HepG2 (cell line): ENCODE data around the gene ADAM10. TPM values are rescaled to one million over a fixed set of nuclear protein-coding genes. Genes with fewer than 3 reads are reported as not detected.

ENCODE experiments used
- GATAD2A ChIP-seq: IDR thresholded peaks from 2 replicates; pipeline ENCODE4 v1.6.1; 2016
- HNRNPH1 ChIP-seq: fragments of 200-400 bp; formaldehyde crosslinking; optimal IDR thresholded peaks from 2 replicates; pipeline ENCODE3; 2017; ENCODE audit warnings: mild to moderate bottlenecking, low read depth, low read length
- IKZF4 ChIP-seq: sonication (generic); formaldehyde crosslinking; IDR thresholded peaks from 2 replicates; pipeline ENCODE4 v1.5.1; 2020; ENCODE audit warnings: borderline replicate concordance, mild to moderate bottlenecking, low read depth, missing genetic modification reagents; ENCODE audit errors: not compliant biosample characterization
- PHF5A ChIP-seq: IDR thresholded peaks from one replicate; pipeline ENCODE4 v1.6.1; 2018; ENCODE audit warnings: low read depth, missing genetic modification reagents; ENCODE audit not compliant: unreplicated experiment
- RFX5 ChIP-seq: IDR thresholded peaks from 2 replicates; pipeline ENCODE4 v1.6.1; 2011; ENCODE audit warnings: low read depth, low read length, improper control_type of control experiment
- SOX13 ChIP-seq, 3 experiments: fragments of 450-650 bp in 1 of 3; sonication (generic) in 1 of 3; formaldehyde crosslinking in 1 of 3; IDR thresholded peaks in 2 of 3; conservative IDR thresholded peaks in 1 of 3; 2 replicates each; pipeline versions ENCODE4 v1.5.0 to v1.6.1; 2016 to 2020; ENCODE audit warnings: antibody characterized with exemption in 1 of 3, mild to moderate bottlenecking in 1 of 3, missing compliant biosample characterization in 1 of 3, missing genetic modification reagents in 1 of 3, moderate library complexity in 1 of 3
- SOX5 ChIP-seq: IDR thresholded peaks from 2 replicates; pipeline ENCODE4 v1.6.1; 2016; ENCODE audit warnings: borderline replicate concordance
- ZNF12 ChIP-seq: sonication (generic); formaldehyde crosslinking; IDR thresholded peaks from 2 replicates; pipeline ENCODE4 v1.5.0; 2020; ENCODE audit warnings: missing genetic modification reagents
- ZNF251 ChIP-seq: sonication (generic); formaldehyde crosslinking; IDR thresholded peaks from 2 replicates; pipeline ENCODE4 v1.9.0; 2021; ENCODE audit warnings: mild to moderate bottlenecking, missing genetic modification reagents
- ZNF331 ChIP-seq: sonication (generic); formaldehyde crosslinking; IDR thresholded peaks from 2 replicates; pipeline ENCODE4 v1.4.0; 2020; ENCODE audit warnings: missing genetic modification reagents
- ZNF543 ChIP-seq: sonication (generic); formaldehyde crosslinking; IDR thresholded peaks from 2 replicates; pipeline ENCODE4 v1.4.0; 2020; ENCODE audit warnings: mild to moderate bottlenecking, missing genetic modification reagents
- ZNF546 ChIP-seq: sonication (generic); formaldehyde crosslinking; conservative IDR thresholded peaks from 2 replicates; pipeline ENCODE4 v1.8.1; 2023; ENCODE audit warnings: mild to moderate bottlenecking, missing genetic modification reagents
- ZNF605 ChIP-seq: sonication (generic); formaldehyde crosslinking; IDR thresholded peaks from 2 replicates; pipeline ENCODE4 v1.8.0; 2022; ENCODE audit warnings: mild to moderate bottlenecking, missing genetic modification reagents
- polyA plus RNA-seq, 8 experiments: library from polyadenylated mRNA; depleted of rRNA in 3 of 8; stranded (reverse) in 7 of 8; unstranded in 1 of 8; fragments of >200 nt; fragmentation: Illumina TruSeq in 4 of 8; extraction: Trizol in 4 of 8; gene quantifications; 2 replicates each; pipeline versions ENCODE4 v1.2.1 to v1.2.3, GENCODE V29; 2011 to 2016; ENCODE audit warnings: low read depth in 4 of 8, missing spikeins in 1 of 8, mixed read lengths in 1 of 8; ENCODE audit not compliant: insufficient read depth in 1 of 8
- total RNA-seq, 5 experiments: library from RNA; depleted of rRNA; stranded (reverse); fragments of >200 nt; fragmentation: Illumina TruSeq; extraction: Trizol; gene quantifications; 2 replicates each; pipeline ENCODE4 v1.2.3, GENCODE V29; 2016; ENCODE audit warnings: low read depth in 1 of 5
- TF ChIP-seq, protein P1 (sequence below): sonication (generic); formaldehyde crosslinking; IDR thresholded peaks from 2 replicates; pipeline ENCODE4 v1.4.0; 2020; ENCODE audit warnings: missing genetic modification reagents, mild to moderate bottlenecking, borderline replicate concordance
- TF ChIP-seq, protein P2 (sequence below): sonication (generic); formaldehyde crosslinking; IDR thresholded peaks from 2 replicates; pipeline ENCODE4 v1.8.0; 2022; ENCODE audit warnings: missing genetic modification reagents, mild to moderate bottlenecking, inconsistent platforms, borderline replicate concordance
- TF ChIP-seq, protein P3 (sequence below): sonication (generic); formaldehyde crosslinking; IDR thresholded peaks from 2 replicates; pipeline ENCODE4 v1.4.0; 2020; ENCODE audit warnings: missing genetic modification reagents
- TF ChIP-seq, protein P4 (sequence below): sonication (generic); formaldehyde crosslinking; IDR thresholded peaks from 2 replicates; pipeline ENCODE4 v1.4.0; 2020; ENCODE audit warnings: missing genetic modification reagents
- TF ChIP-seq, protein P5 (sequence below): sonication (generic); formaldehyde crosslinking; IDR thresholded peaks from 2 replicates; pipeline ENCODE4 v1.4.0; 2020; ENCODE audit warnings: mild to moderate bottlenecking, missing genetic modification reagents

The ADAM10 gene
- total and polyA plus RNA-seq, 2 of the 13 experiments (the other 11 are each of a cell fraction or from before 2014, with no cell fraction given) = 92.7 to 125 TPM

DNA sequence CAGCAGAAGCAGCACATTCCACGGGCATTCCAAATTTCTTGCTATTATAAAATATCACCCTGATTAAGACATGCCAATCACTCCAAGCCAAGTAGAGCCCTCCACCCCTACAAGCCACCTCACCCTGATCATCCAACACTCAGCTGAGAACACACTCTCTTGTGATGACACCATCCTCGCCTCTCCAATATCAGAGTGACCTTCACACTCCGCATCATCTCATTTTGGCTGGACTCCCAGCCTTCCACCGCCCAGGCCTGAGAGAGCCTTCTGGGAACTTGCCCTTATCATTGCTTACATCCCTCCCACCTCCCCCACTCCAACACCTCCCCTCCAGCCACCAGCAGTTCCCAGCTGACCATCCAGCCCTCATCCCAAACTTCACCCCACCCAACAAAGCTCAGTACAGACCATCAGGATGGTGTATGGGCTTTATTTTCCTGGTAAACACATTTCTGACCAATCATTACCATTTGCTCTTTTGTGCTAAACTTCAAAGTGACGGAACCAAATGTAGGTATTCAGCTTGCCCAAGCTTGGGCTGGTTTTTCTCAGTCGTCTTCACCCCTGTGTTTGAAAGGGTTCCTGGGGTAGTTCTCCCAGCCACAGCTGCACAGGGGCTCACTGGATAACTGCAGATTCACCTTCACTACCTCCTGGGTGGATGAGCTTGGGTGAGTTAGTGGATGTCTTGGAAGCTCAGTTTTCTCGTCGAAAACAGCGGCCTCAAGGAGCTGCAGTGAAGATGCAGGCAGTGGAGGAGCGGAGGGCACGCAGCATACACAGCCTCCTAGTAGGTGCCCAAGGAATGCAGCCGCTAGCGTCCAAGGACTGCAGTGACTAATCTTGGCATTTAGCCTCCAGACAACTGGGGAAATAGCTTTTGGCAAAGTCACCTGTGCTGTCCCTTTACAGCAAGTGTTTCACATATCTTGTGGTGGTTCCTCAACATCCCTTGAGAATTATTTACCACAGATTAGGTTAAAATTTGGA is 202.6 kb downstream of the ADAM10 start (continued):
- TF ChIP-seq ZNF331 (CRISPR knock-in tag) = 0 out of 2 replicates have a peak, but pooled peaks have one; percentile 17
- TF ChIP-seq ZNF543 (CRISPR knock-in tag) = no peak
- TF ChIP-seq ZNF605 (CRISPR knock-in tag) = no peak
- no peak for TF ChIP-seq HNRNPH1
- no peak for TF ChIP-seq PHF5A
- no peak for TF ChIP-seq RFX5
- TF ChIP-seq, protein P1, sequence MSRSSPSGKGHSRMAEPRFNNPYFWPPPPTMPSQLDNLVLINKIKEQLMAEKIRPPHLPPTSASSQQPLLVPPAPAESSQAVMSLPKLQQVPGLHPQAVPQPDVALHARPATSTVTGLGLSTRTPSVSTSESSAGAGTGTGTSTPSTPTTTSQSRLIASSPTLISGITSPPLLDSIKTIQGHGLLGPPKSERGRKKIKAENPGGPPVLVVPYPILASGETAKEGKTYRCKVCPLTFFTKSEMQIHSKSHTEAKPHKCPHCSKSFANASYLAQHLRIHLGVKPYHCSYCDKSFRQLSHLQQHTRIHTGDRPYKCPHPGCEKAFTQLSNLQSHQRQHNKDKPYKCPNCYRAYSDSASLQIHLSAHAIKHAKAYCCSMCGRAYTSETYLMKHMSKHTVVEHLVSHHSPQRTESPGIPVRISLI = no peak
- TF ChIP-seq GATAD2A (CRISPR knock-in tag) = peak; percentile 56
- no peak for TF ChIP-seq IKZF4 (CRISPR knock-in tag)
- TF ChIP-seq, protein P2, sequence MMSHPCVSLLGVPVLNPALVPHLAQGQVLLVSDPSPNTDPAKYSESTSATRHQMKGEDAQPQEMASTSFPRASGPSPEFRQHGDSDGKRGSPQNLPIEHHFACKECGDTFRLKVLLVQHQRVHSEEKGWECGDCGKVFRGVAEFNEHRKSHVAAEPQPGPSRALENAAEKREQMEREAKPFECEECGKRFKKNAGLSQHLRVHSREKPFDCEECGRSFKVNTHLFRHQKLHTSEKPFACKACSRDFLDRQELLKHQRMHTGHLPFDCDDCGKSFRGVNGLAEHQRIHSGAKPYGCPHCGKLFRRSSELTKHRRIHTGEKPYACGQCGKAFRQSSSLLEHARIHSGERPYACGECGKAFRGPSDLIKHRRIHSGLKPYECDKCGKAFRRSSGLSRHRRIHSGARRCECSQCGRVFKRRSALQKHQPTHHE (CRISPR knock-in tag) = no peak
- no peak for TF ChIP-seq ZNF546
- no peak for TF ChIP-seq ZNF12 (CRISPR knock-in tag)
- no peak for TF ChIP-seq SOX13 (IDR thresholded peaks at IDR 0.05)
- peak in 1 of 2 experiments; percentile 73; a peak in 2 of 4 replicates for TF ChIP-seq SOX13 (CRISPR knock-in tag; conservative IDR thresholded peaks at IDR 0.05 in 1 of 2, IDR thresholded peaks at IDR 0.05 in 1 of 2)
- TF ChIP-seq, protein P3, sequence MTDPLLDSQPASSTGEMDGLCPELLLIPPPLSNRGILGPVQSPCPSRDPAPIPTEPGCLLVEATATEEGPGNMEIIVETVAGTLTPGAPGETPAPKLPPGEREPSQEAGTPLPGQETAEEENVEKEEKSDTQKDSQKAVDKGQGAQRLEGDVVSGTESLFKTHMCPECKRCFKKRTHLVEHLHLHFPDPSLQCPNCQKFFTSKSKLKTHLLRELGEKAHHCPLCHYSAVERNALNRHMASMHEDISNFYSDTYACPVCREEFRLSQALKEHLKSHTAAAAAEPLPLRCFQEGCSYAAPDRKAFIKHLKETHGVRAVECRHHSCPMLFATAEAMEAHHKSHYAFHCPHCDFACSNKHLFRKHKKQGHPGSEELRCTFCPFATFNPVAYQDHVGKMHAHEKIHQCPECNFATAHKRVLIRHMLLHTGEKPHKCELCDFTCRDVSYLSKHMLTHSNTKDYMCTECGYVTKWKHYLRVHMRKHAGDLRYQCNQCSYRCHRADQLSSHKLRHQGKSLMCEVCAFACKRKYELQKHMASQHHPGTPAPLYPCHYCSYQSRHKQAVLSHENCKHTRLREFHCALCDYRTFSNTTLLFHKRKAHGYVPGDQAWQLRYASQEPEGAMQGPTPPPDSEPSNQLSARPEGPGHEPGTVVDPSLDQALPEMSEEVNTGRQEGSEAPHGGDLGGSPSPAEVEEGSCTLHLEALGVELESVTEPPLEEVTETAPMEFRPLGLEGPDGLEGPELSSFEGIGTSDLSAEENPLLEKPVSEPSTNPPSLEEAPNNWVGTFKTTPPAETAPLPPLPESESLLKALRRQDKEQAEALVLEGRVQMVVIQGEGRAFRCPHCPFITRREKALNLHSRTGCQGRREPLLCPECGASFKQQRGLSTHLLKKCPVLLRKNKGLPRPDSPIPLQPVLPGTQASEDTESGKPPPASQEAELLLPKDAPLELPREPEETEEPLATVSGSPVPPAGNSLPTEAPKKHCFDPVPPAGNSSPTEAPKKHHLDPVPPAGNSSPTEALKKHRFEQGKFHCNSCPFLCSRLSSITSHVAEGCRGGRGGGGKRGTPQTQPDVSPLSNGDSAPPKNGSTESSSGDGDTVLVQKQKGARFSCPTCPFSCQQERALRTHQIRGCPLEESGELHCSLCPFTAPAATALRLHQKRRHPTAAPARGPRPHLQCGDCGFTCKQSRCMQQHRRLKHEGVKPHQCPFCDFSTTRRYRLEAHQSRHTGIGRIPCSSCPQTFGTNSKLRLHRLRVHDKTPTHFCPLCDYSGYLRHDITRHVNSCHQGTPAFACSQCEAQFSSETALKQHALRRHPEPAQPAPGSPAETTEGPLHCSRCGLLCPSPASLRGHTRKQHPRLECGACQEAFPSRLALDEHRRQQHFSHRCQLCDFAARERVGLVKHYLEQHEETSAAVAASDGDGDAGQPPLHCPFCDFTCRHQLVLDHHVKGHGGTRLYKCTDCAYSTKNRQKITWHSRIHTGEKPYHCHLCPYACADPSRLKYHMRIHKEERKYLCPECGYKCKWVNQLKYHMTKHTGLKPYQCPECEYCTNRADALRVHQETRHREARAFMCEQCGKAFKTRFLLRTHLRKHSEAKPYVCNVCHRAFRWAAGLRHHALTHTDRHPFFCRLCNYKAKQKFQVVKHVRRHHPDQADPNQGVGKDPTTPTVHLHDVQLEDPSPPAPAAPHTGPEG (CRISPR knock-in tag) = no peak
- TF ChIP-seq SOX5 (CRISPR knock-in tag) = peak; percentile 61; the same call in 1 of the 2 replicates
- TF ChIP-seq, protein P4, sequence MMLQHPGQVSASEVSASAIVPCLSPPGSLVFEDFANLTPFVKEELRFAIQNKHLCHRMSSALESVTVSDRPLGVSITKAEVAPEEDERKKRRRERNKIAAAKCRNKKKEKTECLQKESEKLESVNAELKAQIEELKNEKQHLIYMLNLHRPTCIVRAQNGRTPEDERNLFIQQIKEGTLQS (CRISPR knock-in tag) = peak; percentile 52; the same call in 1 of the 2 replicates
- TF ChIP-seq, protein P5, sequence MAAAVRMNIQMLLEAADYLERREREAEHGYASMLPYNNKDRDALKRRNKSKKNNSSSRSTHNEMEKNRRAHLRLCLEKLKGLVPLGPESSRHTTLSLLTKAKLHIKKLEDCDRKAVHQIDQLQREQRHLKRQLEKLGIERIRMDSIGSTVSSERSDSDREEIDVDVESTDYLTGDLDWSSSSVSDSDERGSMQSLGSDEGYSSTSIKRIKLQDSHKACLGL = no peak
- no peak for TF ChIP-seq ZNF251 (CRISPR knock-in tag)
